Heart right ventricle (tissue), 16 donors: ENCODE results near the gene PRPH. TPM values are rescaled to one million over a fixed set of nuclear protein-coding genes. Genes with fewer than 3 reads are reported as not detected.
"Not testable (repeated sequence)": the region's sequence is repeated elsewhere in the genome, so short reads cannot be mapped to it uniquely, and the experiment has no call there.

Experiments used
- ATAC-seq, 8 donors: fragments of 200-7000 bp; cut with Tn5 transposase; one replicate each; pipeline ENCODE4 v1.9.1; 2020; ENCODE audit warnings: mild to moderate bottlenecking in 8 of 8, moderate library complexity in 8 of 8, moderate number of reproducible peaks in 1 of 8
- DNase-seq, 2 donors: peaks; one replicate each; pipeline ENCODE4 v3.0.0-alpha.2; 2020
- H3K27ac ChIP-seq, 10 donors: fragments of 200-600 bp; sonication (generic) in 2 of 10; one replicate each; pipeline versions ENCODE4 v1.5.0 to v1.8.0; 2020 to 2022; ENCODE audit warnings: mild to moderate bottlenecking in 3 of 10
- H3K27me3 ChIP-seq, 7 donors: fragments of 200-600 bp; one replicate each; pipeline ENCODE4 v1.8.0; 2021 to 2022; ENCODE audit warnings: mild to moderate bottlenecking in 2 of 7
- H3K36me3 ChIP-seq, 9 donors: fragments of 200-600 bp; sonication (generic) in 1 of 9; one replicate each; pipeline versions ENCODE4 v1.5.0 to v1.8.0; 2020 to 2022; ENCODE audit warnings: mild to moderate bottlenecking in 2 of 9
- H3K4me1 ChIP-seq, 9 donors: fragments of 200-600 bp; sonication (generic) in 1 of 9; one replicate each; pipeline versions ENCODE4 v1.5.0 to v1.8.0; 2020 to 2022; ENCODE audit warnings: mild to moderate bottlenecking in 4 of 9
- H3K4me3 ChIP-seq, 10 donors: fragments of 200-600 bp; sonication (generic) in 2 of 10; one replicate each; pipeline versions ENCODE4 v1.5.0 to v1.8.0; 2020 to 2022; ENCODE audit warnings: mild to moderate bottlenecking in 7 of 10, moderate library complexity in 2 of 10
- H3K9me3 ChIP-seq, 11 donors: fragments of 200-600 bp in 10 of 11; sonication (generic) in 2 of 11; one replicate each; pipeline versions ENCODE4 v1.5.0 to v1.8.0; 2013 to 2022; ENCODE audit warnings: mild to moderate bottlenecking in 2 of 11, control low read depth in 1 of 11, moderate library complexity in 1 of 11
- WGBS, 2 donors: extraction: QIAGEN DNeasy Blood & Tissue Kit; methylation state at CpG; one replicate each; pipeline ENCODE4 v1.1.7; 2013; ENCODE audit warnings: inconsistent platforms in 1 of 2; 5-methylcytosine and 5-hydroxymethylcytosine counted together
- intact Hi-C, 10 donors: fragments of 100-400 bp; cut with DNase I; formaldehyde crosslinking; loops; one replicate each; pipeline versions ENCODE4 v1.11.1 to v1.14.2; 2022
- polyA plus RNA-seq, 2 donors: library from polyadenylated mRNA; stranded (reverse); fragments of 200-250 nt; gene quantifications; one replicate each; pipeline ENCODE4 v1.2.3, GENCODE V29; 2013
- total RNA-seq, 10 donors: library from RNA; stranded (reverse); fragmentation: NEBNext Ultra II Directional in 3 of 10; extraction: Animal tissue kit (Norgen Biotek cat#: 25700) in 3 of 10; gene quantifications; one replicate each; pipeline versions ENCODE4 v1.2.1 to v1.2.4, GENCODE V29; 2021 to 2023
- TF ChIP-seq, protein P1 (sequence below), 9 donors: fragments of 200-600 bp; sonication (generic) in 2 of 9; IDR thresholded peaks; one replicate each; pipeline versions ENCODE4 v1.5.0 to v1.8.0; 2021 to 2022; ENCODE audit warnings: antibody characterized with exemption in 9 of 9, mild to moderate bottlenecking in 5 of 9, moderate library complexity in 1 of 9
- donor health status: Arrhythmogenic right ventricular cardiomyopathy.
- donor health status: ischemic (EF 13 %, LVEDD 7.1; RV severe dilation, severe dysfunction).
- donor health status: healthy with polysubstance abuse.
- donor health status: DM: no; HTN: yes; CAD: no.
- donor health status: DM: no; HTN: no; CAD: no.
- donor health status: ischemic (EF 25% LVEDD 6.9; RV normal size, moderate dysfunction).
- donor health status: ischemic (EF 25% LVEDD 5.7; RV mildly dilated, moderate dysfunction).
- donor health status: healthy.
- donor health status: DM: yes; HTN: yes; CAD: no.
- donor health status: Ischemic cardiomyopathy.
- donor health status: ischemic (EF 35%, LVEDD 5.7; RV mildly dilated, moderate dysfunction).
- donor health status: nonischemic (EF 11% LVEDD 7.7; RV severe dilation, severe dysfunction).
- donor health status: DM: yes; HTN: yes; CAD: no.
- donor health status: PGD.
- donor health status: ischemic (EF 29% LVEDD 5.4; RV normal size, mild dysfunction).
- donor health status: nonischemic (EF 23%, LVEDD 6.1; RV moderate dilation, normal function).

Gene PRPH
- total and polyA plus RNA-seq, 12 donors = 0.10 to 0.64 (median 0.47) TPM; not detected in 5

GRCh38 chr12:49301760-49302159 is 6.8 kb downstream of the PRPH start:
- Histone ChIP-seq H3K27me3 (peaks cover 10 to 81% (median 65%) of the 10 kb centered on the region in 7 donors), H3K9me3 (no peaks in the 10 kb centered on the region), H3K4me1 (peaks cover 5 to 15% (median 9%) of the 10 kb centered on the region in 9 donors), H3K36me3 (no peaks in the 10 kb centered on the region), H3K4me3 (no peak overlapping the region), H3K27ac (no peak overlapping the region)
- DNase-seq (no peak), ATAC-seq (no peak)
- intact Hi-C loops = no loop called here
- TF ChIP-seq, protein P1, sequence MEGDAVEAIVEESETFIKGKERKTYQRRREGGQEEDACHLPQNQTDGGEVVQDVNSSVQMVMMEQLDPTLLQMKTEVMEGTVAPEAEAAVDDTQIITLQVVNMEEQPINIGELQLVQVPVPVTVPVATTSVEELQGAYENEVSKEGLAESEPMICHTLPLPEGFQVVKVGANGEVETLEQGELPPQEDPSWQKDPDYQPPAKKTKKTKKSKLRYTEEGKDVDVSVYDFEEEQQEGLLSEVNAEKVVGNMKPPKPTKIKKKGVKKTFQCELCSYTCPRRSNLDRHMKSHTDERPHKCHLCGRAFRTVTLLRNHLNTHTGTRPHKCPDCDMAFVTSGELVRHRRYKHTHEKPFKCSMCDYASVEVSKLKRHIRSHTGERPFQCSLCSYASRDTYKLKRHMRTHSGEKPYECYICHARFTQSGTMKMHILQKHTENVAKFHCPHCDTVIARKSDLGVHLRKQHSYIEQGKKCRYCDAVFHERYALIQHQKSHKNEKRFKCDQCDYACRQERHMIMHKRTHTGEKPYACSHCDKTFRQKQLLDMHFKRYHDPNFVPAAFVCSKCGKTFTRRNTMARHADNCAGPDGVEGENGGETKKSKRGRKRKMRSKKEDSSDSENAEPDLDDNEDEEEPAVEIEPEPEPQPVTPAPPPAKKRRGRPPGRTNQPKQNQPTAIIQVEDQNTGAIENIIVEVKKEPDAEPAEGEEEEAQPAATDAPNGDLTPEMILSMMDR (IDR thresholded peaks at IDR 0.05) = no peak
- 67 to 69% methylated on average over 4 of the region's 4 CpGs for WGBS, 2 donors

- WGBS, 2 donors = 59% methylated on average over 2 of the region's 2 CpGs
- Histone ChIP-seq H3K4me3 (no peak overlapping the region), H3K4me1 (no peaks in the 10 kb centered on the region), H3K9me3 (no peaks in the 10 kb centered on the region), H3K27me3 (peaks cover 0 to 79% (median 47%) of the 10 kb centered on the region in 7 donors), H3K27ac (no peak overlapping the region), H3K36me3 (no peaks in the 10 kb centered on the region)
- intact Hi-C loops = no loop called here
- ATAC-seq (no peak), DNase-seq (no peak)
- TF ChIP-seq, protein P1 (IDR thresholded peaks at IDR 0.05) = no peak
Measured at GRCh38 chr12:49304161-49304560, 9.2 kb downstream of the PRPH start.

- no peaks in the 10 kb centered on the region for H3K9me3 ChIP-seq
- H3K36me3 ChIP-seq = no peaks in the 10 kb centered on the region
- intact Hi-C loops = no loop called here
- DNase-seq (no peak), ATAC-seq (no peak)
- 73 to 79% methylated on average over 6 of the region's 6 CpGs for whole genome bisulfite sequencing, 2 donors
- TF ChIP-seq, protein P1 (IDR thresholded peaks at IDR 0.05) = no peak
- no peaks in the 10 kb centered on the region for H3K4me1 ChIP-seq
- H3K4me3 ChIP-seq = no peak overlapping the region
- peaks cover 0 to 67% (median 37%) of the 10 kb centered on the region in 7 donors for H3K27me3 ChIP-seq
- no peak overlapping the region for H3K27ac ChIP-seq
Measured at GRCh38 chr12:49305762-49306510, 11.0 kb downstream of the PRPH start.

DNA sequence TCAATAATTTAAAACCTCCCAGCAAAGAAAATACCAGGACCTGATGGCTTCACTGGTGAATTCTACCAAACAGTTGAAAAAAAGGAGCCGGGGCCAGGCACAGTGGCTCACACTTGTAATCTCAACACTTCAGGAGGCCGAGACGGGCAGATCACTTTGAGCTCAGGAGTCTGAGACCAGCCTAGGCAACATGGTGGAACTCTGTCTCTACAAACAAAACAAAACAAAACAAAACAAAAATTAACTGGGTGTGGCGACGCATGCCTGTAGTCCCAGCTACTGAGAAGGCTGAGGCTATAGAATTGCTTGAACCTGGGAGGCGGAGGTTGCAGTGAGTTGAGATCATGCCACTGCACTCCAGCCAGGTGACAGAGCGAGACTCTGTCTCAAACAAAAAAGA is 14.4 kb downstream of the PRPH start:
- WGBS, 2 donors = 82 to 93% methylated on average over 7 of the region's 7 CpGs
- TF ChIP-seq, protein P1 (IDR thresholded peaks at IDR 0.05) = no peak
- no peak overlapping the region for H3K27ac ChIP-seq
- H3K4me3 ChIP-seq = no peak overlapping the region
- H3K4me1 ChIP-seq = no peaks in the 10 kb centered on the region
- no peaks in the 10 kb centered on the region for H3K36me3 ChIP-seq
- intact Hi-C loops = no loop called here
- ATAC-seq = no peak
- DNase-seq = no peak
- H3K27me3 ChIP-seq = peaks cover 0 to 43% (median 12%) of the 10 kb centered on the region in 7 donors
- H3K9me3 ChIP-seq = no peaks in the 10 kb centered on the region

DNA sequence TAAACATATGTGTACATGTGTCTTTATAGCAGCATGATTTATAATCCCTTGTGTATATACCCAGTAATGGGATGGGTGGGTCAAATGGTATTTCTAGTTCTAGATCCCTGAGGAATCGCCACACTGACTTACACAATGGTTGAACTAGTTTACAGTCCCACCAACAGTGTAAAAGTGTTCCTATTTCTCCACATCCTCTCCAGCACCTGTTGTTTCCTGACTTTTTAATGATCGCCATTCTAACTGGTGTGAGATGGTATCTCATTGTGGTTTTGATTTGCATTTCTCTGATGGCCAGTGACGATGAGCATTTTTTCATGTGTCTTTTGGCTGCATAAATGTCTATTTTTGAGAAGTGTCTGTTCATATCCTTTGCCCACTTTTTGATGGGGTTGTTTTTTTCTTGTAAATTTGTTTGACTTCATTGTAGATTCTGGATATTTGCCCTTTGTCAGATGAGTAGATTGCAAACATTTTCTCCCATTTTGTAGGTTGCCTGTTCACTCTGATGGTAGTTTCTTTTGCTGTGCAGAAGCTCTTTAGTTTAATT is 15.6 kb downstream of the PRPH start:
- H3K4me1 ChIP-seq, H3K27ac ChIP-seq, ATAC-seq, DNase-seq, H3K4me3 ChIP-seq, intact Hi-C loops, H3K9me3 ChIP-seq, H3K36me3 ChIP-seq: not testable (repeated sequence)
- 63 to 71% methylated on average over 2 of the region's 3 CpGs for WGBS, 2 donors
- H3K27me3 ChIP-seq = peaks cover 0 to 43% (median 12%) of the 10 kb centered on the region in 7 donors
